H1 (cell line): ENCODE results near the gene NAV3. TPM values are rescaled to one million over a fixed set of nuclear protein-coding genes. Genes with fewer than 3 reads are reported as not detected.
"Not testable (repeated sequence)": the region's sequence is repeated elsewhere in the genome, so short reads cannot be mapped to it uniquely, and the experiment has no call there.

Source experiments
- CTCF ChIA-PET: fragments of 300-600 bp; sonication (Branson Sonifier 250); formaldehyde crosslinking; loops from one replicate; lab custom pipeline; 2021; ENCODE audit not compliant: partially characterized antibody; lab: Charles Lee
- POLR2A ChIA-PET: fragments of 300-600 bp; sonication (Branson Sonifier 250); formaldehyde crosslinking; loops from one replicate; lab custom pipeline; 2021; ENCODE audit warnings: inconsistent platforms; ENCODE audit not compliant: partially characterized antibody; lab: Charles Lee
- DNase-seq, 2 experiments: peaks; one replicate each; pipeline versions ENCODE4 v3.0.0 to v3.0.0-alpha.2; 2010 to 2022; ENCODE audit warnings: low spot score in 2 of 2, low read depth in 1 of 2, mixed read lengths in 1 of 2
- FAIRE-seq: peaks from 2 replicates; lab custom pipeline; 2011; peaks lifted over from hg19 to GRCh38; lab: Jason Lieb, UNC
- H2AFZ ChIP-seq: 2 replicates; pipeline ENCODE4 v1.8.1; 2012; ENCODE audit warnings: low read length, inconsistent platforms
- H2AK5ac ChIP-seq: 2 replicates; pipeline ENCODE4 v1.6.1; 2013; ENCODE audit warnings: low read depth, low read length
- H2BK120ac ChIP-seq: replicated peaks from 2 replicates; pipeline ENCODE3; 2013; ENCODE audit warnings: low read depth, low read length, inconsistent platforms
- H2BK12ac ChIP-seq: 2 replicates; pipeline ENCODE4 v1.6.1; 2013; ENCODE audit warnings: low read depth, low read length
- H2BK15ac ChIP-seq: 2 replicates; pipeline ENCODE4 v1.6.1; 2013; ENCODE audit warnings: low read length
- H2BK20ac ChIP-seq: 2 replicates; pipeline ENCODE4 v1.6.1; 2013; ENCODE audit warnings: low read length
- H2BK5ac ChIP-seq: 2 replicates; pipeline ENCODE4 v1.6.1; 2013; ENCODE audit warnings: low read depth, low read length
- H3K14ac ChIP-seq: 2 replicates; pipeline ENCODE4 v1.6.1; 2013; ENCODE audit warnings: inconsistent platforms; ENCODE audit not compliant: insufficient read length
- H3K18ac ChIP-seq: 2 replicates; pipeline ENCODE4 v1.6.1; 2013; ENCODE audit warnings: low read length; ENCODE audit errors: extremely low read depth
- H3K23ac ChIP-seq: 2 replicates; pipeline ENCODE4 v1.6.1; 2013; ENCODE audit warnings: inconsistent platforms; ENCODE audit not compliant: insufficient read length
- H3K23me2 ChIP-seq: 2 replicates; pipeline ENCODE4 v1.6.1; 2013; ENCODE audit warnings: low read depth, low read length
- H3K27ac ChIP-seq: 2 replicates; pipeline ENCODE4 v1.6.1; 2011; ENCODE audit warnings: low read depth, low read length, inconsistent platforms
- H3K27me3 ChIP-seq, 4 experiments: replicated peaks in 1 of 4; 1 replicate in 1 of 4; 2 replicates in 3 of 4; pipeline versions ENCODE4 v1.6.1 to v1.8.1; 2011 to 2013; ENCODE audit warnings: low read length in 3 of 4, mild to moderate bottlenecking in 3 of 4, inconsistent platforms in 2 of 4, mixed read lengths in 2 of 4, moderate library complexity in 1 of 4; ENCODE audit not compliant: control insufficient read depth in 3 of 4, insufficient read depth in 3 of 4; ENCODE audit errors: extremely low read depth in 1 of 4
- H3K36me3 ChIP-seq, 4 experiments: 2 replicates each; pipeline versions ENCODE4 v1.6.1 to v1.8.1; 2011 to 2013; ENCODE audit warnings: mild to moderate bottlenecking in 4 of 4, low read length in 3 of 4, moderate library complexity in 2 of 4, control low read depth in 1 of 4, inconsistent platforms in 1 of 4; ENCODE audit not compliant: insufficient read depth in 4 of 4, control insufficient read depth in 2 of 4
- H3K4ac ChIP-seq: replicated peaks from 2 replicates; pipeline ENCODE3; 2013; ENCODE audit warnings: low read length, low read depth, mixed read lengths, inconsistent platforms; ENCODE audit not compliant: insufficient read length
- H3K4me1 ChIP-seq, 4 experiments: replicated peaks in 1 of 4; 1 replicate in 1 of 4; 2 replicates in 3 of 4; pipeline versions ENCODE4 v1.6.1 to v1.8.1; 2011 to 2013; ENCODE audit warnings: low read length in 3 of 4, inconsistent platforms in 2 of 4, mixed read lengths in 1 of 4; ENCODE audit not compliant: insufficient read depth in 4 of 4, control insufficient read depth in 3 of 4
- H3K4me2 ChIP-seq, 2 experiments: 2 replicates each; pipeline versions ENCODE4 v1.6.1 to v1.8.1; 2011 to 2013; ENCODE audit warnings: low read depth in 2 of 2, low read length in 2 of 2, control low read depth in 1 of 2, inconsistent platforms in 1 of 2, mild to moderate bottlenecking in 1 of 2; ENCODE audit not compliant: insufficient read depth in 1 of 2
- H3K4me3 ChIP-seq, 4 experiments: fragments of 200-600, 300-600 bp in 1 of 4; sonication (generic), shearing (Covaris generic), sonication (Bioruptor Twin) in 1 of 4; 2 replicates each; pipeline versions ENCODE4 v1.5.1 to v1.8.1; 2011 to 2016; ENCODE audit warnings: low read length in 4 of 4, low read depth in 3 of 4, control low read depth in 2 of 4, inconsistent platforms in 2 of 4, mild to moderate bottlenecking in 2 of 4, mixed read lengths in 1 of 4, moderate library complexity in 1 of 4; ENCODE audit not compliant: insufficient read depth in 2 of 4; ENCODE audit errors: extremely low read depth in 1 of 4
- H3K56ac ChIP-seq: replicated peaks from 2 replicates; pipeline ENCODE3; 2013; ENCODE audit warnings: low read depth, mild to moderate bottlenecking, mixed read lengths, low read length, inconsistent platforms; ENCODE audit not compliant: insufficient read length
- H3K79me1 ChIP-seq: 2 replicates; pipeline ENCODE4 v1.6.1; 2013; ENCODE audit warnings: low read depth, low read length, control low read depth
- H3K79me2 ChIP-seq, 2 experiments: 2 replicates each; pipeline versions ENCODE4 v1.6.1 to v1.8.1; 2012 to 2013; ENCODE audit warnings: low read length in 2 of 2, mild to moderate bottlenecking in 2 of 2, inconsistent platforms in 1 of 2; ENCODE audit not compliant: insufficient read depth in 2 of 2, control insufficient read depth in 1 of 2
- H3K9ac ChIP-seq, 4 experiments: replicated peaks in 1 of 4; 1 replicate in 1 of 4; 2 replicates in 3 of 4; pipeline versions ENCODE4 v1.6.1 to v1.8.1; 2011 to 2013; ENCODE audit warnings: low read depth in 3 of 4, low read length in 3 of 4, control low read depth in 2 of 4, mild to moderate bottlenecking in 2 of 4, moderate library complexity in 2 of 4, inconsistent platforms in 1 of 4; ENCODE audit errors: extremely low read depth in 1 of 4
- H3K9me3 ChIP-seq, 2 experiments: 2 replicates each; pipeline versions ENCODE4 v1.6.1 to v1.8.1; 2012 to 2013; ENCODE audit warnings: mild to moderate bottlenecking in 2 of 2, moderate library complexity in 2 of 2, control low read depth in 1 of 2, inconsistent platforms in 1 of 2, low read depth in 1 of 2, low read length in 1 of 2, mixed read lengths in 1 of 2; ENCODE audit not compliant: insufficient read depth in 2 of 2
- H4K20me1 ChIP-seq, 2 experiments: replicated peaks in 1 of 2; 2 replicates each; pipeline versions ENCODE3 to v1.8.1; 2011 to 2013; ENCODE audit warnings: inconsistent platforms in 2 of 2, low read length in 2 of 2, mild to moderate bottlenecking in 1 of 2; ENCODE audit not compliant: insufficient read depth in 2 of 2, control insufficient read depth in 1 of 2
- H4K5ac ChIP-seq: 2 replicates; pipeline ENCODE4 v1.6.1; 2013; ENCODE audit warnings: low read length, low read depth, mixed read lengths, inconsistent platforms; ENCODE audit not compliant: insufficient read length
- H4K8ac ChIP-seq: 2 replicates; pipeline ENCODE4 v1.8.0; 2013; ENCODE audit warnings: mild to moderate bottlenecking, moderate library complexity, low read length, inconsistent platforms; ENCODE audit not compliant: insufficient read depth; ENCODE audit errors: extremely low read depth
- H4K91ac ChIP-seq: replicated peaks from 2 replicates; pipeline ENCODE3; 2013; ENCODE audit warnings: low read length, mixed read lengths, inconsistent platforms; ENCODE audit not compliant: insufficient read length
- GTF2F1 ChIP-seq: IDR thresholded peaks from 2 replicates; pipeline ENCODE4 v1.6.1; 2012; ENCODE audit warnings: low read depth, low read length, improper control_type of control experiment, borderline replicate concordance
- MAFK ChIP-seq: IDR thresholded peaks from 2 replicates; pipeline ENCODE4 v1.6.1; 2012; ENCODE audit warnings: low read depth, mild to moderate bottlenecking, improper control_type of control experiment, low read length
- PHF8 ChIP-seq: fragments of 200-600 bp; sonication (generic); conservative IDR thresholded peaks from 2 replicates; pipeline ENCODE4 v1.7.1; 2012; ENCODE audit warnings: low read depth, mild to moderate bottlenecking, inconsistent platforms, low read length, moderate library complexity
- RFX5 ChIP-seq: IDR thresholded peaks from 2 replicates; pipeline ENCODE4 v1.6.1; 2011; ENCODE audit warnings: low read depth, low read length, improper control_type of control experiment, borderline replicate concordance
- TAF7 ChIP-seq: optimal IDR thresholded peaks from 2 replicates; pipeline ENCODE3; 2011; ENCODE audit warnings: low read depth, mild to moderate bottlenecking, inconsistent platforms, low read length, moderate library complexity, borderline replicate concordance
- WGBS, 2 experiments: shearing (Covaris generic) in 1 of 2; methylation state at CpG; one replicate each; pipeline versions ENCODE4 v1.1.6 to v1.1.7; 2013 to 2015; ENCODE audit warnings: low lambda C conversion rate in 2 of 2, mixed read lengths in 2 of 2, inconsistent platforms in 1 of 2, low coverage in 1 of 2, missing lambda C conversion rate in 1 of 2; ENCODE audit not compliant: insufficient replicate concordance in 2 of 2, insufficient coverage in 1 of 2, insufficient read length in 1 of 2; ENCODE audit errors: extremely low coverage in 1 of 2, missing lambda C conversion rate in 1 of 2; 5-methylcytosine and 5-hydroxymethylcytosine counted together
- polyA plus RNA-seq, 7 experiments: library from polyadenylated mRNA; depleted of rRNA in 3 of 7; stranded (reverse) in 5 of 7; unstranded in 2 of 7; fragments of >200 nt in 5 of 7; fragments of 200-250 nt in 2 of 7; gene quantifications; 1 replicate in 5 of 7; 2 replicates in 1 of 7; 4 replicates in 1 of 7; pipeline versions ENCODE4 v1.2.1 to v1.2.3, GENCODE V29; 2011 to 2013; ENCODE audit warnings: missing spikeins in 2 of 7, mixed read lengths in 2 of 7
- total RNA-seq: library from RNA; stranded (reverse); fragmentation: NEBNext Ultra II Directional; extraction: Animal tissue kit (Norgen Biotek cat#: 25700); gene quantifications from 2 replicates; pipeline ENCODE4 v1.2.1, GENCODE V29; 2021
- TF ChIP-seq, protein P1 (sequence below): IDR thresholded peaks from 2 replicates; pipeline ENCODE4 v1.6.1; 2012; ENCODE audit warnings: low read length, inconsistent platforms

The NAV3 gene
- total and polyA plus RNA-seq, 2 of the 8 experiments (the other 6 are each of a cell fraction or from before 2014, with no cell fraction given): 0.47 to 5.0 TPM

DNA sequence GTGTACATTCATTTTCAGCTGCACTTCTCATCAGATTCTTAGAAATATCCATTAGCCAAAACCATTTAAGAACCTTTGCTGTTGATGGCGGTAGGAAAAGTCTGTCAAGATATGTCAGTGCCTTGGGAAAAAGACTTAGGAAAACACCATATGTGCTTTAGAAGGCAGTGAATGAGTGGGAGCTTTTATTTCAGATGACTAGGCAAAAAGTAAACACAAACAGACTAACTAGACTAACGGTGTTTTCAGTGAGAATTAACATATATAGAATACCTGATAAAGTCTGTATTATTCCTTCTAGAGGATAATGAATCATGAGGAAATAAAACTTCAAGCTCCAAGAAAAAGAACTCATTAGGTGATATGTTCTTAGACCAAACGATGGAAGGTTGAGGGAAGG is 418.9 kb downstream of the NAV3 start (continued):
- TF ChIP-seq MAFK (no peak), RFX5 (no peak), PHF8 (no peak), TAF7 (no peak), GTF2F1 (no peak)
- TF ChIP-seq, protein P1, sequence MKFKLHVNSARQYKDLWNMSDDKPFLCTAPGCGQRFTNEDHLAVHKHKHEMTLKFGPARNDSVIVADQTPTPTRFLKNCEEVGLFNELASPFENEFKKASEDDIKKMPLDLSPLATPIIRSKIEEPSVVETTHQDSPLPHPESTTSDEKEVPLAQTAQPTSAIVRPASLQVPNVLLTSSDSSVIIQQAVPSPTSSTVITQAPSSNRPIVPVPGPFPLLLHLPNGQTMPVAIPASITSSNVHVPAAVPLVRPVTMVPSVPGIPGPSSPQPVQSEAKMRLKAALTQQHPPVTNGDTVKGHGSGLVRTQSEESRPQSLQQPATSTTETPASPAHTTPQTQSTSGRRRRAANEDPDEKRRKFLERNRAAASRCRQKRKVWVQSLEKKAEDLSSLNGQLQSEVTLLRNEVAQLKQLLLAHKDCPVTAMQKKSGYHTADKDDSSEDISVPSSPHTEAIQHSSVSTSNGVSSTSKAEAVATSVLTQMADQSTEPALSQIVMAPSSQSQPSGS: no peak

DNA sequence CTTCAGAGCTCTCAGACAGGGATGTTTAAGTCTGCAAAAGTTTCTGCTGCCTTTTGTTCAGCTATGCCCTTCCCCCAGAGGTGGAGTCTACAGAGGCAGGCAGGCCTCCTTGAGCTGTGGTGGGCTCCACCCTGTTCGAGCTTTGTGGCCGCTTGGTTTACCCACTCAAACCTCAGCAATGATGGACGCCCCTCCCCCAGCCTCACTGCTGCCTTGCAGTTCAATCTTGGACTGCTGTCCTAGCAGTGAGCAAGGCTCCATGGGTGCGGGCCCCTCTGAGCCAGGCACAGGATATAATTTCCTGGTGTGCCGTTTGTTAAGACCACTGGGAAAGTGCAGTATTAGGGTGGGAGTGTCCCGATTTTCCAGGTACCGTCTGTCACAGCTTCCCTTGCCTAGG is 427.0 kb downstream of the NAV3 start:
- H2BK12ac ChIP-seq, H2BK15ac ChIP-seq, H2BK5ac ChIP-seq, CTCF ChIA-PET, H4K8ac ChIP-seq, H3K27ac ChIP-seq, H2BK20ac ChIP-seq, POLR2A ChIA-PET, H3K27me3 ChIP-seq, H3K14ac ChIP-seq, H2AK5ac ChIP-seq, H2BK120ac ChIP-seq, H3K23ac ChIP-seq, H3K4me2 ChIP-seq, H3K23me2 ChIP-seq, FAIRE-seq, H4K5ac ChIP-seq, H3K56ac ChIP-seq, H3K18ac ChIP-seq, H4K20me1 ChIP-seq, H2AFZ ChIP-seq, H3K79me2 ChIP-seq, DNase-seq, H4K91ac ChIP-seq, H3K9ac ChIP-seq, H3K4me1 ChIP-seq, H3K36me3 ChIP-seq, H3K4me3 ChIP-seq, H3K4ac ChIP-seq, H3K79me1 ChIP-seq: not testable (repeated sequence)
- 96% methylated on average over 7 of the region's 7 CpGs; no CpG with 5 or more reads in 1 of the 2 experiments for WGBS, 2 experiments
- peaks cover 11 to 12% of the 10 kb centered on the region in 2 experiments for H3K9me3 ChIP-seq
